Urinary bladder (tissue), 4 donors: ENCODE measurements around the gene VPS35L. TPM values are rescaled to one million over a fixed set of nuclear protein-coding genes. Genes with fewer than 3 reads are reported as not detected.

Source experiments
- DNase-seq: peaks from one replicate; pipeline ENCODE4 v3.0.0-alpha.2; 2015; ENCODE audit errors: extremely low spot score
- H3K27ac ChIP-seq: one replicate; pipeline ENCODE4 v1.5.1; 2013; ENCODE audit warnings: low read depth, mild to moderate bottlenecking, moderate library complexity
- H3K36me3 ChIP-seq: one replicate; pipeline ENCODE4 v1.6.1; 2013; ENCODE audit warnings: mild to moderate bottlenecking, moderate library complexity; ENCODE audit not compliant: insufficient read depth
- H3K4me1 ChIP-seq: one replicate; pipeline ENCODE4 v1.6.1; 2013; ENCODE audit warnings: mild to moderate bottlenecking, moderate library complexity; ENCODE audit not compliant: insufficient read depth
- H3K4me3 ChIP-seq: one replicate; pipeline ENCODE4 v1.5.1; 2013; ENCODE audit warnings: low read depth, low read length
- WGBS: extraction: QIAGEN DNeasy Blood & Tissue Kit; methylation state at CpG from one replicate; pipeline ENCODE4 v1.1.7; 2013; 5-methylcytosine and 5-hydroxymethylcytosine counted together
- polyA plus RNA-seq: library from polyadenylated mRNA; stranded (reverse); fragments of 200-250 nt; gene quantifications from one replicate; pipeline ENCODE4 v1.2.3, GENCODE V29; 2013
- total RNA-seq: library from RNA; depleted of rRNA; stranded (reverse); fragments of >200 nt; gene quantifications from one replicate; pipeline ENCODE4 v1.2.3, GENCODE V29; 2014
- donor health status: healthy with polysubstance abuse.
- donor health status: healthy.

Gene VPS35L
- total and polyA plus RNA-seq, 2 donors: 33.8 to 46.3 TPM

DNA sequence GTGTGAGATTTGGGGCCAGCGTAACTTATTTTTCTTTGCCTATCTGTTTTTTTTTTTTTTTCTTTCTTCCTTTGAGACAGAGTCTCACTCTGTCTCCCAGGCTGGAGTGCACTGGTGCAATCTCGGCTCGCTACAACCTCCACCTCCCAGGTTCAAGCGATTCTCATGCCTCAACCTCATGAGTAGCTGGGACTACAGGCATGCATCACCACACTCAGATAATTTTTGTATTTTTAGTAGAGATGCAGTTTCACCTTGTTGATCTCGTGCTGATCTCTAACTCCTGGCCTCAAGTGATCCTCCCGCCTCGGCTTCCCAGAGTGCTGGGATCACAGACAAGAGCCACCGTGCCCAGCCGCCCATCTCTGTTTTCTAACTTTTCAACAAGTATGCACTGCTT is 63.4 kb downstream of the VPS35L start:
- WGBS: 97% methylated on average over 9 of the region's 9 CpGs
- Histone ChIP-seq H3K4me3 (no peak overlapping the region), H3K27ac (no peak overlapping the region), H3K36me3 (peaks cover 5% of the 10 kb centered on the region), H3K4me1 (no peaks in the 10 kb centered on the region)
- DNase-seq: no peak

DNA sequence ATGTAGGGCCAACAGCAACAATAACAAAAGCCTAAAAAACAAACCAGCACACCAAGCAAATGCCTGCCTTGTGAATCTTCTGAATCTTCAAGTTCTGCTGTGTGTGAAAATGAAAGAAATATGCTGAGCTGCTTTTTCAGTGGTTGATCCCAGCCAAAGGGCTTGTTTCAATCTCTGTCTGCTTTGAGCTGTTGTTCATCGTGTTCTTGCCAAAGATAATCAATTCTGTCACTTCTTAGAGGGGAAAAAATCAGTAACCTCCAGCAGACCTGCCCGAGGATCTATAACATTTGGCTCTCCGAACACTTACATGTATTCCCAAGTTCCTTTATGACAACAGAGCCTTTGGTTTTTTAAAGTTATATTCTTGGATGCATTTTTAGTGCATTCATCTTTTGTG is 65.9 kb downstream of the VPS35L start:
- 91% methylated on average over 3 of the region's 3 CpGs for WGBS
- no peak overlapping the region for H3K4me3 ChIP-seq
- H3K4me1 ChIP-seq: no peaks in the 10 kb centered on the region
- DNase-seq: no peak
- no peak overlapping the region for H3K27ac ChIP-seq
- H3K36me3 ChIP-seq: peaks cover 2% of the 10 kb centered on the region

DNA sequence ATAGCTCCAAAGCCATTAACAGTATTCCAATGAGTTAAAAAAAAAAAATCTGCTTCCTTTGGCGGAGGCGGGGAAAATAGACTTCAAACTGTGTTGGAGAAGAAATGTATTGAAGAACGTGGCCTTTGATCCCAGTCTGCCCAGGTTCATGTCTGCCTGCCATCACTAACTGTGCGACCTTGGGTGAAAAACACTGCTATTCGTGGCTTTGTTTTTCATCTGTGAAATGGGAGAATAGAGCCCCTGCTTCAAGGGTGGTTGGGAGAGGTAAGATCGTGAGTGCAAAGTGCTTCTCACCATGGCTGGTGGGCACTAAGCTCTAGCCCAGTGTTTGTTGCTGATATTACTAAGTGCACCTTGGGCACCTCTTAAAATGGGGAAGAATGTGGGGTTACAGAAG is 69.5 kb downstream of the VPS35L start:
- H3K36me3 ChIP-seq: no peaks in the 10 kb centered on the region
- no peak for DNase-seq
- no peaks in the 10 kb centered on the region for H3K4me1 ChIP-seq
- WGBS: 92% methylated on average over 6 of the region's 6 CpGs
- H3K4me3 ChIP-seq: no peak overlapping the region
- H3K27ac ChIP-seq: no peak overlapping the region

DNA sequence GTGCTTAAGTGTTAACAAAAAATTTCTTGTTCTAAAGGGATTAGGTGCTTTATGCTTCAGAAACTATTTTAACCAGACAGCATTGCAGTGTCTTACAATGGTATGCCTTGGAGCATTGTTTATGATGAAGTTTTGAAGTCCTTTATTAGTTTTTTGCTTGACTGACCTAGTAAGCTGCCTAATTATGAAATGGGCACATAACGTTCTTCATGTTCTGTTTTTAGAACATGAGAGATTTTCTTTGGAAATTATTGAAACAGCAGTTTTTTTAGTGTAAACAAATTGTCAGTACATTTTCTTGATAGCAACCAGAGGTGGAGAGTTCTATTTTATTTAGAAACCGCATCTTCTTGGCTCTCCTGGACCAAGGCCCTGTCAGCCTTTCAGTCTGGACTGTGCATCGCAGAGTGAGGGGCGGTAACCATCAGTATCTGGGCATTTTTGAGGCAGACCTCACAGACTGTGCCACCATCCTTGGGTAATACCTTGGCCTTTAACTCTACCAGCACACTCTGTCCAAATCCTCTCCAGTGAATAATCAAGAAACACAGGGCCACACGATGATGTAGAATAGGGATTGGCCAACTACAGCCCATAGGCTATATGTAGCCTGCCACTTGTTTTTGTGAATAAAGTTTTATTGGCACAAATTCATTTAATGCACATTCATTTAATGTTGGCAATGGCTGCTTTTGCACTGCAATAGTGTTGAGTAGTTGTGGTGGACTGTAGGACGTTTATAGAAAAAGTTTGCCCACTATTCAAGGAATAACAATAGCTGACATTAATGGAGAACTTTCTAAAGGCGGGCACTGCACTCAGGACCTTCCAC is 81.1 kb downstream of the VPS35L start:
- 73% methylated on average over 7 of the region's 7 CpGs for WGBS
- H3K36me3 ChIP-seq: peaks cover under 1% of the 10 kb centered on the region
- no peak for DNase-seq
- no peaks in the 10 kb centered on the region for H3K4me1 ChIP-seq
- H3K4me3 ChIP-seq: no peak overlapping the region
- no peak overlapping the region for H3K27ac ChIP-seq

DNA sequence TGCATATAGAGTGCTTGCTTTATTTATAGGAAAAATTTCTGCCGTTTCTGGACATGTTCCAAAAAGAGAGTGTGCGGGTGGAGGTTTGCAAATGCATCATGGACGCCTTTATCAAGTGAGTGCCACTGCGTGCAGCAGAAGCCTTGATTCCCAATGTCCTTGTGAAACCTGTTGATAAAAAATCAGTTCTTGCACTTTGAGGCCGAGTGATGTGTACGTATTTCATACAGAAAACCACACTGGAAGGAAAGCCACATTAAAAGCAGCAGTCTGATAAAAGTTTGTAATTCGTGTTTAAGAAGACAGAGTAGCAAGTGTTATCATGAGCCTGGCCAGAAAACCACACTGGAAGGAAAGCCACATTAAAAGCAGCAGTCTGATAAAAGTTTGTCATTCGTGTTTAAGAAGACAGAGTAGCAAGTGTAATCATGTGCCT is 84.5 kb downstream of the VPS35L start:
- H3K4me3 ChIP-seq: no peak overlapping the region
- no peak overlapping the region for H3K27ac ChIP-seq
- WGBS: 64% methylated on average over 8 of the region's 8 CpGs
- H3K36me3 ChIP-seq: peaks cover 3% of the 10 kb centered on the region
- DNase-seq: no peak
- no peaks in the 10 kb centered on the region for H3K4me1 ChIP-seq

DNA sequence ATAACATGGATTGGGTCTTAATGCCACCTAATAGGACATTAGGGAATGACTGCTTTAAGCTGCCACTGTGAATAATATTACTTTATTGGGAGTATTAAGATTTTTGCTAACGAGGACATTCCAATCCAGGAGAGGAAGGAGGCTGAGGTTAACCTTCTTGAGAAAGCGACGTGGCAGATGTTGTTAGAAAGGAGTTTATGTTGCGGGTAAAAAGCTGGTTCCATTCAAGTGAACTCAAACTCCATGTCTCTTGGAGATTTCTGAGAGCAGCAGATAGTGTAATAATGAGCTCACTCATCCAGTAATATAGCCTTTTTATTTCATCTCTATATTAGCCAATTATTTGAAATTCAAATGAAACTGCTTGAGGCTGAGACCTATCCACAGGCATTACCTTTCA is 87.0 kb downstream of the VPS35L start:
- Histone ChIP-seq H3K27ac (no peak overlapping the region), H3K36me3 (peaks cover 3% of the 10 kb centered on the region), H3K4me1 (no peaks in the 10 kb centered on the region), H3K4me3 (no peak overlapping the region)
- 91% methylated on average over 4 of the region's 4 CpGs for WGBS
- no peak for DNase-seq

DNA sequence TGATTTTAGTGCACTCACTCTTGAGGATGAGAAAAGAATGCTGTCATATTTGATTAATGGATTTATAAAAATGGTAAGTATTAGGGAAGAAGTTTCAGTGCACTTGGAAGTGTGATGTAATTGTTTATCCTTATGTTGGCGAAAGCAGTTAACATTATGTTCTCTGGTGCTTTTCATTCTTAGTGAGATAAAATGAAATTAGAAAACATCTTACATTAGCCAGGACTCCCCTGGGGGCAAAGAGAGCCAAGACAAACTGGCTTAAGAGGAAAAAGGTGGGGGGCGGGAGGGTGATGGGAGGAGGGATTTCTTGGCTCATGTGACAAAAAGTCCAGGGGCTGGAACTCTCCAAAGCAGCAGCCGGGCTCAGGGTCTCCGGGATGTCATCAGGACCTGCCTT is 89.4 kb downstream of the VPS35L start:
- peak; percentile 41 for DNase-seq

DNA sequence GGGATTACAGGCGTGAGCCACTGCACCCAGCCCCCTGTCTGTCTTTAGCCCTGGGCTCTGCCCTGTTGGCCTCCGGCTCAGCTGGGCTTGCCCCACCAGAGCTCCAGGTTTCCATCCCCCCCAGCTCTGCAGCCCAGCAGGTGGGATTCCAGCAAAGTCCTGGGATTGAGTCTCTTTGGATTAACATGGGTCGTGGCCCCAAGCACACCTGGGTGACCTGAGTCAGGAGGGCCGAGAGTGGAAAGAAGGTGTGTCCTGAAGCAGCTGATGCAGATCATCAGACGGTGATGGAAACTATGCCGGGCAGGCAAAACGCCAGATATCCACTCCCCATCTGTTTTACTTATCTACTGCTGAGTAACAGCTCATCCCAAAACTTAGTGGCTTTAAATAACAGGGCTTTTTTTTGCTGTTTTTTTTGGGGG is 90.1 kb downstream of the VPS35L start:
- no peak overlapping the region for H3K27ac ChIP-seq
- 62% methylated on average over 7 of the region's 7 CpGs for WGBS
- H3K4me1 ChIP-seq: no peaks in the 10 kb centered on the region
- no peak for DNase-seq
- no peak overlapping the region for H3K4me3 ChIP-seq
- peaks cover 3% of the 10 kb centered on the region for H3K36me3 ChIP-seq

More for the DNA sequence above, 89.4 kb downstream of the VPS35L start:
- Histone ChIP-seq H3K4me3 (no peak overlapping the region), H3K4me1 (no peaks in the 10 kb centered on the region), H3K27ac (no peak overlapping the region), H3K36me3 (peaks cover 3% of the 10 kb centered on the region)
- WGBS: 48% methylated on average over 4 of the region's 4 CpGs

DNA sequence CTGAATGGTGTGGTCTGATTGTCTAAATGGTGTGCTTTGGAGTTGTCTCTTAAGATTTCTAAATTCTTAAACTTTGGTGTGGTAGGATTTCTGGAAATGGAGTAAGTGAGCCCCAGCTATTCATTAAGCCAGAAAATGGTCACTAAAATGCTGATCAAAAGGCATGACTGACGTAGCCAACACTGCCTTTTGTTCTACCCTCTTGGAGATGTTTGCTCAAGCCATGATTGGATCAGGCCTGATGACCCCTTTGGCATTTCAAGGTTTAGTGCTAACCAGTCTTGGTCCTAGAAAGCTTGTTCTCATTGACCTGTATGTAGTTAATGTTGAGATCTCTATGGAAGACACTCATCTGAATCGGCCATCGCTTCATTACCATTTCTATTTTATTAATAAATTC is 94.5 kb downstream of the VPS35L start:
- Histone ChIP-seq H3K4me1 (no peaks in the 10 kb centered on the region), H3K36me3 (no peaks in the 10 kb centered on the region), H3K27ac (no peak overlapping the region), H3K4me3 (no peak overlapping the region)
- DNase-seq: no peak
- WGBS: 95% methylated on average over 3 of the region's 3 CpGs

DNA sequence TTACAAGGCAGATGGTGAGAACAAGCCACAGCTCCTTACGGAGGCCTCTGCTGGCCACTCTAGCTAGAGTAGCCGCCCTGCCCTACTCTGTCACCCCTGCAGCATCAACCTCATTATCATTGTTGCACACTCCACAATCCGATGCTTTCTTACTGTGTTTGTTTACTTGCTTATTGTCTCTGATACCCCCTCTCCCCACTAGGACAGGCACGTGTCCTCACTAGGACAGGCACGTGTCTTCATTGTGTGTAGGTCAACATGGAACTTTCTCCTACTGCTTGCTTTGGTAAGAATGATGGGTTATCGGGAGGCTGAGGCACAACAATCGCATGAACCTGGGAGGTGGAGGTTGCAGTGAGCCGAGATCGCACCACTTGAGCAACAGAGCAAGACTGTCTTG is 98.6 kb downstream of the VPS35L start:
- Histone ChIP-seq H3K4me1 (no peaks in the 10 kb centered on the region), H3K27ac (no peak overlapping the region), H3K4me3 (no peak overlapping the region), H3K36me3 (no peaks in the 10 kb centered on the region)
- no peak for DNase-seq
- 94% methylated on average over 9 of the region's 9 CpGs for WGBS

DNA sequence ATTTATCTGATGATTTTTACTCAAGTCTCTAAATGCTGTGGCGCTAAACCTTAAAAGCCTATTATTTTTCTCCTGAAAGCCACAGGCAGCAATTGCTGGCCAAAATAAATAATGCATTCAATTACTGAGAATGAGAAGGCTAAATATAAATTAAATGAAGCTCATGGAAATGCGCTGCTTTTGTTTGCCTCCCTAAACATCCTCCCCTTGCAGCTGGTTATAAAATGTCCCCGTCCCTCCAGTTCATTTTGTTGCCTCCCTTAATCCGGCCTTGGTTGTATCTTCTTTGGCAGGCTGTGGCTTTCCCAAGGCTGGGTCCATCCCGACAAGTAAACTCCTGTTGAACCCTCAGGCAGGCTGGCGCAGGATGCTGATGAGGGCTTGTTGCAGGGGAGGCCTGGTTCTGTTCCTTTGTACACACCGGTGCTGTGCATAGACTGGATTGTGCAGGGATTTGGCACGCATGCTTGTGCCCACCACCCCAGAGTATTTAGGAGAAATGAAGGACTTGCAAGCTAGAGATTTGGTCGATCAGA is 99.8 kb downstream of the VPS35L start:
- H3K36me3 ChIP-seq: no peaks in the 10 kb centered on the region
- no peak overlapping the region for H3K4me3 ChIP-seq
- no peak overlapping the region for H3K27ac ChIP-seq
- 96% methylated on average over 9 of the region's 9 CpGs for WGBS
- DNase-seq: no peak
- no peaks in the 10 kb centered on the region for H3K4me1 ChIP-seq

DNA sequence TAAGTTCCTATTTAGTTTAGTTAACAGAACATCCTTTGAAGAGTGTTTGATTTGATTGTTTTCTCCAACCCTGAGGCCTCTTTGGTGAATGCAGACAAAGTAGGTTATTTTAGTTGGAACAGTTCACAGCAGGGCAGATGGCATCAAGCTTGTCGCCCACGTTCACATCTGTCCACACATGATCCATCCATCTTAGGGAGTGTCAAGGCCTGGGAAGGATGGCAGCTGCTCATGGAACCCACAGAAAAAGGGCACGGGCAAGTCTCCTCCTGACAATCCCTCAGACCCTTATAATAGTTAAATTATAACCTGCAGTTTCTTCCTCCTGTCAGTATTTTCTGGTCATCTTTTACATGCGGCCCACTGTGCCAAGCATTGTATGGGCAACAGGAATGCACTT is 102.3 kb downstream of the VPS35L start:
- Histone ChIP-seq H3K4me3 (no peak overlapping the region), H3K4me1 (no peaks in the 10 kb centered on the region), H3K27ac (no peak overlapping the region), H3K36me3 (no peaks in the 10 kb centered on the region)
- WGBS: 92% methylated on average over 4 of the region's 4 CpGs
- no peak for DNase-seq

DNA sequence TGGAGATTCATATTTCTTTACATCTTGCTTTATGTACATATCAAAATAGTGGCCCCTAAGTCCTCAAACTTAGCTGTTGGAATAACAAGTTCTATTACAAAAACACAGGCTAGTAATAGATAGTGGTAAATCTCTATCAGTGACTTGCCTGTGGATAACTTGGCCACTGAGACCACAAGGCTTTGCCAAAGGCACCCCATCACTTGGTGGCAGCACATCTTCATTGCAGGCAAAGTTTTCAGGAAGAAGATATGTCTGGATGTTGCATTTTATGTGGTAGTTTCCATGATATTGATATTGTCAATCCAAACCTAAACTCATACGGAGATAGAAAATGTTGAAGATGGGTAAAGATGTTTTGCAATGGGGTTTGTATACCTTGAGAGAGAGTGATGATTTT is 104.1 kb downstream of the VPS35L start:
- no peaks in the 10 kb centered on the region for H3K4me1 ChIP-seq
- no peak for DNase-seq
- WGBS: 94% methylated on average over 1 of the region's 1 CpG

DNA sequence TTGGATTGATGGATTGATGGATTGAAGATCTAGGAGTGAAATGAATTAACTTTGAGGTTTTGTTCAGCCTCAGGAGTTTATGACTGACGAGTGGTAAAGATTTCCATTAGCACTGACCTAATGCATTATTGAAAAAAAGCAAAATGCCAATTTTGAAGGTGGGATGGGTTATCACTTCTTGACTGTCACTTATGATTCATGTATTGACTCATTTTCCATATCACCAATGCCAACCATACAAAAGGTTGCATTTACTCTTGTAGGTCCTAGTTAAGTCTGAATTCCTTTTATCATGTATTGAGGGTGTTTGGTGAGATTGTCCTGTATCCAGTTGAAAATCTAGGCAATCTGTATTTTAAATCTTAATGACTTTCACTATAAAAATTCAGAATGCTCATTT is 104.9 kb downstream of the VPS35L start:
- no peak overlapping the region for H3K4me3 ChIP-seq
- 92% methylated on average over 1 of the region's 1 CpG for WGBS
- H3K27ac ChIP-seq: no peak overlapping the region
- DNase-seq: no peak
- no peaks in the 10 kb centered on the region for H3K36me3 ChIP-seq
- H3K4me1 ChIP-seq: no peaks in the 10 kb centered on the region

More for the DNA sequence above, 104.1 kb downstream of the VPS35L start:
- H3K4me3 ChIP-seq: no peak overlapping the region
- H3K27ac ChIP-seq: no peak overlapping the region
- H3K36me3 ChIP-seq: no peaks in the 10 kb centered on the region
